Stimulated activated effector memory CD8-positive, alpha-beta T cell treated with anti-CD3 and anti-CD28 coated beads, Interleukin-12 subunit alpha, Interleukin-12 subunit beta, amount 100 ng/mL, for 72 hours (primary cell): ENCODE data around the gene EEFSEC.
"Not testable (repeated sequence)": the region's sequence is repeated elsewhere in the genome, so short reads cannot be mapped to it uniquely, and the experiment has no call there.

Experiments used
- ATAC-seq: fragments of 150-1000 bp; cut with Tn5 transposase; 2 replicates; pipeline ENCODE4 v1.10.0; 2021
- DNase-seq, 2 donors: peaks; one replicate each; pipeline ENCODE4 v3.0.0; 2021 to 2022; ENCODE audit warnings: low spot score in 2 of 2
- H3K27ac Mint-ChIP-seq: one replicate; pipeline ENCODE4 v1.8.0; 2022; ENCODE audit warnings: mild to moderate bottlenecking, mixed read lengths
- H3K36me3 Mint-ChIP-seq: one replicate; pipeline ENCODE4 v1.8.0; 2022; ENCODE audit warnings: mild to moderate bottlenecking, mixed read lengths
- H3K4me1 Mint-ChIP-seq: one replicate; pipeline ENCODE4 v1.8.0; 2022; ENCODE audit warnings: mixed read lengths
- H3K4me3 Mint-ChIP-seq: one replicate; pipeline ENCODE4 v1.8.0; 2022; ENCODE audit warnings: mild to moderate bottlenecking, mixed read lengths
- H3K9me3 Mint-ChIP-seq: one replicate; pipeline ENCODE4 v1.8.0; 2022; ENCODE audit warnings: mixed read lengths

Gene EEFSEC

DNA sequence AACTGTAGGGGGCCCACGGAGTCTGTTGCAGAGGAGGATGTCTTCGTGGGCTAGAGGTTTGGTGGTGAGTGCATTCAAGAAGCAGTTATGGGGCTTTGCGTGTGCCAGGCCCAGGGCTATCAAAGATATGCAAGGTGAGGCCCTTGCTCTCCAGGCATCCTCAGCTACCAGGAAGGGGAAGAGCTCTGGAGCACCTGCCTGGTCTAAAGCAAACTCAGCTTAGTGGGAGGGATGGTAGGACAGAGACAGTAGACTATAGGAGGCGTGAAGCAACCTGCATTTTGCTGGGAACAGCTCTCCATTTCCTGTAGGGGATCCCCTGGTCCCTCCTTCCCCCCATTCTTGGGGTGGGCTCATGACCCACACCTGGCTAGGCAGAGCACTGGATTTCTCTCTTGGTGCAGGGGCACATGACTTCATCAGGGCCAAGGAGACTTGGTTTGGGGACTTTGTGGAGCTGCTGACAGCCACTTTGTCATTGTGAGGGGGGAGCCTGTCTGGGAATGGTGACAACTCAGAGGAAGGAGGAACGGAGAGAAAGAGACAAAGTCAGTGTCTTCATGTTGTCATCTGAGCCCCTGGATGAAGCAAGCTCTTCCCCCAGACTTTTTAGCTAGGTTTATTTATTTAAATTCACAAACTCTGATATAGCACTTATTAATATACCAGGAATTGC lies 8.6 kb upstream of the EEFSEC start:
- Mint-ChIP-seq H3K36me3 (no peaks in the 10 kb centered on the region), H3K27ac (no peak overlapping the region), H3K9me3 (no peaks in the 10 kb centered on the region), H3K4me1 (no peaks in the 10 kb centered on the region), H3K4me3 (no peak overlapping the region)
- no peak for ATAC-seq
- DNase-seq = no peak

DNA sequence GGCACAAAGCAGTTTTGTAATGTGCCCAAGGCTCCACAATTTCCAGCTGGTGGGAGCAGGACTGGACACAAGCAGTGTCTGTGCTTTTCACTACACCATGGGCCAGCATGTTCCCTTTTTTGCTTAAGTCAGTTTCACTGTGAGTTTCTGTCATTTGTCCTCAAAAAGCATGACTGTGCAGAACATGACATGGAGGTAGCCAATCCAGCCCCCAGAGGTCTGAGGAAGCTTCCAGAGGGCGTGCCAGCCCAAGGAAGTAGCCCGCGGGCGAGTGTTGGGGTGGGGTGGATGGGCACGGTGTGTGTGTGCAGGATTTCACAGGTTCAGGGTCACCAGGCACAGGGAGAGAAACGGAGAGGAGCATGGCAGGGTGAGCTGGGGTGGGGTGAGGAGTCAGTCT lies 8.0 kb upstream of the EEFSEC start:
- Mint-ChIP-seq H3K4me1 (no peaks in the 10 kb centered on the region), H3K27ac (no peak overlapping the region), H3K9me3 (no peaks in the 10 kb centered on the region), H3K36me3 (no peaks in the 10 kb centered on the region), H3K4me3 (no peak overlapping the region)
- no peak for DNase-seq
- no peak for ATAC-seq

DNA sequence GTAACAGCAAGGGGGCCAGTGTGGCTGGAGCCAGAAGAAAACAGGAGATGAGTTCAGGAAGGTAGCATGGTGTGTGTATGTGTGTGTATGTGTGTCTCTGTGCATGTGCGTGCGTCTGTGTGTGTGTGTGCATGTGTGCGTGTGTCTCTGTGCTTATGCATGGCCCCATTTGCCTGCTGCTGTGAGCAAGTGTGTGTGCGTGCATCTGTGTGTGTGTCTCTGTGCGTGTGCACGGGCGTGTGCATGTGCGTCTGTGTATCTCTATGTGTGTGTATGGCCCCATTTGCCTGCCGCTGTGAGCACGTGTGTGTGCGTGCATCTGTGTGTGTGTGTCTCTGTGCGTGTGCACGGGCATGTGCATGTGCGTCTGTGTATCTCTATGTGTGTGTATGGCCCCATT lies 7.1 kb upstream of the EEFSEC start:
- H3K4me3 Mint-ChIP-seq = no peak overlapping the region
- no peak for ATAC-seq
- H3K4me1 Mint-ChIP-seq = no peaks in the 10 kb centered on the region
- DNase-seq = no peak
- no peaks in the 10 kb centered on the region for H3K36me3 Mint-ChIP-seq
- H3K27ac Mint-ChIP-seq = no peak overlapping the region
- no peaks in the 10 kb centered on the region for H3K9me3 Mint-ChIP-seq

- peaks cover 5% of the 10 kb centered on the region for H3K36me3 Mint-ChIP-seq
- ATAC-seq = no peak
These were observed 3.6 kb upstream of the EEFSEC start for GRCh38 chr3:128149650-128150049.

GRCh38 chr3:128151758-128152274 lies 1.5 kb upstream of the EEFSEC start:
- ATAC-seq = no peak
- Mint-ChIP-seq H3K4me3 (no peak overlapping the region), H3K9me3 (peaks cover 4% of the 10 kb centered on the region), H3K27ac (no peak overlapping the region), H3K4me1 (peaks cover 26% of the 10 kb centered on the region), H3K36me3 (peaks cover 5% of the 10 kb centered on the region)
- DNase-seq = no peak

More at GRCh38 chr3:128149650-128150049, 3.6 kb upstream of the EEFSEC start:
- Mint-ChIP-seq H3K9me3 (peaks cover 4% of the 10 kb centered on the region), H3K4me1 (peaks cover 13% of the 10 kb centered on the region), H3K4me3 (no peak overlapping the region), H3K27ac (no peak overlapping the region)
- DNase-seq = no peak

- peak overlapping the region; percentile 79 for H3K4me3 Mint-ChIP-seq
- H3K27ac Mint-ChIP-seq = peak overlapping the region; percentile 90
- no peak for DNase-seq
- H3K4me1 Mint-ChIP-seq = peaks cover 29% of the 10 kb centered on the region
- peaks cover 4% of the 10 kb centered on the region for H3K9me3 Mint-ChIP-seq
- no peak for ATAC-seq
- H3K36me3 Mint-ChIP-seq = peaks cover 5% of the 10 kb centered on the region
These were observed 694 bp upstream of the EEFSEC start for GRCh38 chr3:128152419-128153155.

DNA sequence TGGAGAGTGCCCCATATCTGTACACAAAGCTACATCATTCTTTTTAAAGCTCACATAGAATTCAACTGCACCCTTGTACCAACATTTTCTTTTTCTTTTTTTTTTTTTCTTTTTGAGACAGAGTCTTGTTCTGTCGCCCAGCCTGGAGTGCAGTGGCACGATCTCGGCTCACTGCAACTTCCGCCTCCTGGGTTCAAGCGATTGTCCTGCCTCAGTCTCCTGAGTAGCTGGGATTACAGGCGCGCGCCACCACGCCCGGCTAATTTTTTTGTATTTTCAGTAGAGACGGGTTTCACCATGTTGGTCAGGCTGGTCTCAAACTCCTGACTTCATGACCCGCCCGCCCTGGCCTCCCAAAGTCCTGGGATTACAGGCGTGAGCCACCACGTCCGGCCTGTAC lies 1.1 kb downstream of the EEFSEC start:
- Mint-ChIP-seq H3K27ac (peak overlapping the region; percentile 90), H3K4me3 (peak overlapping the region; percentile 79), H3K4me1 (peaks cover 30% of the 10 kb centered on the region)
- H3K36me3 Mint-ChIP-seq, DNase-seq, ATAC-seq, H3K9me3 Mint-ChIP-seq: not testable (repeated sequence)

- Mint-ChIP-seq H3K4me3 (no peak overlapping the region), H3K4me1 (peaks cover 40% of the 10 kb centered on the region), H3K27ac (no peak overlapping the region), H3K9me3 (peaks cover 4% of the 10 kb centered on the region), H3K36me3 (peaks cover 5% of the 10 kb centered on the region)
- ATAC-seq (no peak), DNase-seq (no peak)
These were observed 2.5 kb downstream of the EEFSEC start for GRCh38 chr3:128155616-128156360.

- H3K4me3 Mint-ChIP-seq = no peak overlapping the region
- peaks cover 47% of the 10 kb centered on the region for H3K4me1 Mint-ChIP-seq
- ATAC-seq (no peak), DNase-seq (no peak)
- H3K36me3 Mint-ChIP-seq = no peaks in the 10 kb centered on the region
- H3K9me3 Mint-ChIP-seq = no peaks in the 10 kb centered on the region
- H3K27ac Mint-ChIP-seq = no peak overlapping the region
These were observed 7.4 kb downstream of the EEFSEC start for GRCh38 chr3:128160661-128161060.

DNA sequence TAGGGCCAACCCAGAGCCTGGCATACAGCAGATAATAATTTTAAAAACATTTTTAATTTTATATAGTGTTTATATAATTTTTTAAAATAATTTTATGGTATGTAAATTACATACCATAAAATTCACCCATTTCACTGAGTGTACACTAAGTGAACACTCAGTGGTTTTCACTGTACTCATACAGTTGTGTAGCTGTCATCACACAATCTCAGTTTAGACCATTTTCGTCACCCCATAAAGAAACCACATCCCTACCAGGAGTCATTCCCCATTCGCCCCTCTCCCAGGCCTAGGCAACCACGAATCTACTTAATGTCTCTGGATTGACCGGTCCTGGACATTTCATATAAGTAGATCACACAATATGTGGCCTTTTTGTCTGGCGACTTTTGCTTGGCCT lies 10.2 kb downstream of the EEFSEC start:
- H3K27ac Mint-ChIP-seq = no peak overlapping the region

DNA sequence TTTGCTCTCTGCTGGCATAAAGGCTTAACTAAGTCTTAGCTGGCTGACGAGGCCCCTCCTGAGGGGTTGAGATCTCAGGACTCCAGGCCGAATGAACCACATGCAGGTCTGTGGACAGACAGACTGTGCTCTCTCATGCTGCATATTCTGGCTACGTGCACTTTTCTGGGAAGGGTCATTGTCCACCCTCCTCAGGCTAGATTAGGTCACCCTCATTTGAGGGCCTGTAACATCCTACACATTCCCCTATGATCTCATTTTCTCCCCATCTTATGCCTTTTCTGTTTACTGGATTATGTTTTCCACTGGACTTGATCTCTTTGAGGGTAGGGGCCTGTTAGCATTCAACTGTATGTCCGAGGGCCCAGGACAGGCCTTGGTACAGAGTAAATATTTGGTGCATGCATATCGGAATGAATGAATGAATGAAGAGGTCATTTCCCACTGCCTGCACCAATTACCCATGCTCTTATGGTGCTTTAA lies 13.7 kb downstream of the EEFSEC start:
- no peaks in the 10 kb centered on the region for H3K36me3 Mint-ChIP-seq
- no peaks in the 10 kb centered on the region for H3K9me3 Mint-ChIP-seq
- DNase-seq = no peak
- H3K4me1 Mint-ChIP-seq = peaks cover 21% of the 10 kb centered on the region
- peak overlapping the region; percentile 5 for H3K27ac Mint-ChIP-seq
- ATAC-seq = no peak
- no peak overlapping the region for H3K4me3 Mint-ChIP-seq

More for the DNA sequence above, 10.2 kb downstream of the EEFSEC start:
- no peak overlapping the region for H3K4me3 Mint-ChIP-seq
- peaks cover 32% of the 10 kb centered on the region for H3K4me1 Mint-ChIP-seq
- H3K36me3 Mint-ChIP-seq = no peaks in the 10 kb centered on the region
- no peaks in the 10 kb centered on the region for H3K9me3 Mint-ChIP-seq
- ATAC-seq = peak; percentile 56
- no peak for DNase-seq

- DNase-seq (no peak), ATAC-seq (no peak)
- Mint-ChIP-seq H3K36me3 (no peaks in the 10 kb centered on the region), H3K4me3 (no peak overlapping the region), H3K9me3 (no peaks in the 10 kb centered on the region), H3K4me1 (peaks cover 21% of the 10 kb centered on the region), H3K27ac (peak overlapping the region; percentile 41)
These were observed 14.3 kb downstream of the EEFSEC start for GRCh38 chr3:128167646-128167972.

GRCh38 chr3:128167973-128168674 lies 14.8 kb downstream of the EEFSEC start:
- H3K36me3 Mint-ChIP-seq = no peaks in the 10 kb centered on the region
- peaks cover 17% of the 10 kb centered on the region for H3K4me1 Mint-ChIP-seq
- peak overlapping the region; percentile 41 for H3K27ac Mint-ChIP-seq
- DNase-seq = no peak
- no peak overlapping the region for H3K4me3 Mint-ChIP-seq
- ATAC-seq = no peak
- no peaks in the 10 kb centered on the region for H3K9me3 Mint-ChIP-seq

DNA sequence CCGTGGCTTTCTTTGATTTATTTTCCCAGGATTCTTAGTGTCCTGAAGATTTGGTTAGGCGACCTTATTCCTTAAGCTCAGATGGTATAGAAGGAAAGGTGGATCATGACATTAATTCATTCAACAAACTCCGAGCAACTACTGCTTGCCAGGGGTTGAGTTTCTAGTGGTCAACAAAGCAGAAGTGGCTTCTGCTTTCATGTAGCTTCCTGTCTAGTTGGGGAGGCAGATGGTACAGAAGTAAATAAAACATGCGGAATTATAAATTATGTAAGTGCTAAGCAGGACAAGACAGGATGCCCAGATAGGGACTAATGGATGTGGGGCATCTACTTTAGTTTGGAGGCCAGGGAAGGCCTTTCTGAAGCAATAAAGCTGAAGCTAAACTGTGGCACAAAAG lies 15.6 kb downstream of the EEFSEC start:
- H3K27ac Mint-ChIP-seq = no peak overlapping the region
- H3K36me3 Mint-ChIP-seq = no peaks in the 10 kb centered on the region
- H3K4me1 Mint-ChIP-seq = peaks cover 12% of the 10 kb centered on the region
- H3K4me3 Mint-ChIP-seq = no peak overlapping the region
- DNase-seq (no peak), ATAC-seq (no peak)
- no peaks in the 10 kb centered on the region for H3K9me3 Mint-ChIP-seq
